Fibroblast of skin of right biceps (primary cell): ENCODE data around the gene UBE2G2.

Experiments used
- DNase-seq: peaks from one replicate; pipeline ENCODE4 v3.0.0-alpha.2; 2013

The UBE2G2 gene, protein sequence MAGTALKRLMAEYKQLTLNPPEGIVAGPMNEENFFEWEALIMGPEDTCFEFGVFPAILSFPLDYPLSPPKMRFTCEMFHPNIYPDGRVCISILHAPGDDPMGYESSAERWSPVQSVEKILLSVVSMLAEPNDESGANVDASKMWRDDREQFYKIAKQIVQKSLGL

DNA sequence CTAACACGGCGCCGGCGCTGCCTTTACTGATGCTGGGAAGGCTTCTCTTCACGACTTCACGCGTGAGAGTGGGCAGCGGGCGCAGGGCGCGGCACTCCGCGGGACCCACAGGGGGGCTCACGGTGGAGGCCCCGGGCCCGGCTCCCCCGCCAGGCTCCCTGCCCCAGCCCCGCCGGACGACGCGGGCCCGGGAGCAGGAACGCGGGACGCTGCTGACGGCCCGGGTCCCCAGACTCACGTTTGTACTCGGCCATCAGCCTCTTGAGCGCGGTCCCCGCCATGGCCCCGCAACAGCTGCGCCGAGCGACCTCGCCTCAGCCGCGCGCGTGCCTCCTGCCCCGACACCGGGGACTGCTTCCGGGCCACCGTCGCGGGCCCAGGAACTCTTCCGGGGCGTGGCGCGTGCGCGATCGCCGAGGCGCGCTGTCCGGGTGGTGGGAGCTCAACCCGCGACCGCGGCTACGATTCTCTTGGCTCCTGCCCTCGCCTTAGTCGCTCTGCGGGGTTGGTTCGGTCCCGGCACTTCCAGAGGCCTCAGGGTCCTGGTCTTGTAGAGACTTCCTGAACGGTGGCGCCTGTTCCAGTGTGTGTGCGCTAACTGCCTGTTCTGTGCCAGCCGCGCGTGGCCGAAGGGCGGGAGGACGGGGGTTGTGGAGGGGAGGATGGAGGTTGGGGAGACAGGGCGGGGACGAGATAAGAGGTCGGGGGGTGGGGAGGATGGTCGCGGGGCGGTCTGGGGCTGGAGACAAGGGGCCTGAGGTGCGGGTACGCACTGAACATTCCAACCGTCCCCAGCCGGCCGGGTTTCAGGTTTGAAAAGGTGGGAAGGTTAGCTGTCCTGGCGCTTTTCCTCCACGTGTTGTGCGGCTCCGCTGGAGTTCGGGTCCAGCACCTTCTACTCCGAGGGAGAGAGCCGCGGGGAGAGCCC is at the start of gene UBE2G2:
UBE2G2 (minus strand) TSS at position 353 of the 928 bp plus-strand sequence; CDS start at position 281, 72 bp downstream.
- peak; percentile 79 for DNase-seq

DNA sequence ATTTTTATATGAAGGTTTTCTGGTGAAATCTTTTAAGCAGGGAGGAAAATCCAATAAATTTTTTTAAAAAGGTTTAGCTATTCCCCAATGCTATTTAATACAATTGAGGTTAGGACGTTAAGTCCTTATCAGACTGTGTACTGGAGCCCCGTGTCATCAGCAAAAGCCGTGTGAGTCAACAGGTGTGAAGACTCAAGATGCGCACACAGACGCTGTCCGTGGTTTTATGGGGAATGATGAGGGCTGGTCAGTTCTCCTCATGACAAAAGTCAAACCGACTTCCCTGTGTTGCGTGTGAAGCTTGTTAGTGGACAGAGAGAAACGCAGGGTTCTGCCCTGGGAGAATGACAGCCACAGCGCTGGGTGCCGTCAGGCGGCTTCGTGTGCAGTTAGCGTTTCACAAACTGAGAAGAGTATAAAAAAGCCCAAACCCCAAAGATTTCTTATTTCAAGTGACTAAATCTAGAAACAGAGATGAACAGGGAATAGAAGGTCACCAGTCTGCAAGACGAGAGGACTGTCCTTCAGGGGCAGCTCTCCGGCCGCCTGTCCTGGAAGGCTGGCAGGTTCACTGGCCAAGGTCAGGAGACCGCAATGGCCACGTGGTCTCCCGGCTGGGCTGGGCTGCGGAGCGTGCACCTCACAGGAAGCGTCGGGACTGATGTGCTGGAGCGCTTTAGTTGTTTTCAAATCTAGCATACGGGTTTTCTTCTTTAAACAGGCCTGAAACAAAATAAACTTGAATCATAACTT is 49.5 kb upstream of the UBE2G2 start:
- DNase-seq: no peak

DNA sequence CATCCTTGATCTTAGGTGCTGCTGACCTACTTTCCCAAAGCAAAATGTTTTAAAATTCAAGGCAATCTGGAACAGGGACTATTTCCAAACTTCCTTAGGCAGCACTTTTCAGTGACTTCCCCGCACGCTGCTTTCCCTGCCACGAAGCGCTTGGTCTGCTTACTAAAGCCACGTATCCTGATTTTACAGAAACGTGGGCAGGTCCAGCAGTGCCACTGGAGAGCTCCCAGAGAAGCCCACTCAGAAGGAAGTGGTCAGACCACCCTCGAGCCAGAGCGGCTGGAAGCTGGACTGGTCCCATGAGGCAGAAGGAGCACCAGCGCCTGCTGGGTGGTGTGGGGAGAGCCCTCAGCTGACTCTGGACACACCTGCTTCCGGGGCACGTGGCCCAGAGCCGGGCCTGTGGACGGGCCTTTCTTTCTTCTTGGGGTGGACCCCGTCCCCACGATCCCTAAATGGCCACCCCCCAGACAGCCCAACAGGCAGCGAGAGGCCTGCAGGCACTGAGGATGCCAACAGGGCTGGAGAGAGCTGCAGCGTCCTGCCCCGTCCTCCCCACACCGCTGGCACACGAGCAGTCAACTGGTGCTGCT is 48.7 kb upstream of the UBE2G2 start:
- no peak for DNase-seq

DNA sequence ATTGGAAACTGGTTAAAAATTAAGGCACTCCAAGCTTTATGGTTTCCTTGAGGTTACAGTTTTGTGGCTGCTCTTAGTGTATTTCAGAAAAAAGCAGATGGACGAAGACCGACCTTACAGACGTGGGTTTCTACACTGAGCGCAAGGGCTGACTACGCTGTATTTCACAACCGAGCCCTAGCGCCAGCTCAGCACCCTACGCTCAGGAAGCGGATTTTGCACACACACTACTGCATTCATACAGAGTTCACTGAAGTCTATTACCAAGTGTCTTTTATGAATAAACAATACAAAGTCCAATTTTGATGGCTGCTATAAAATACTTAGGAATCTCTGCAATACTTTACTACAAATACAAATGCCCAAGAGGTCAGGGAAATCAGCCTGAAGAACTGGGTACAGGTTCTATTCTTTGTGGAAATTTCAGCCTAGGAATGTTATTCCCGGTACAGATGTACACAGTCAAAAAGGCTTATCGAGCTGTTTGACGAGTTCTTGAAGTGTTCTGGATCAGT is 48.1 kb upstream of the UBE2G2 start:
- DNase-seq: no peak

DNA sequence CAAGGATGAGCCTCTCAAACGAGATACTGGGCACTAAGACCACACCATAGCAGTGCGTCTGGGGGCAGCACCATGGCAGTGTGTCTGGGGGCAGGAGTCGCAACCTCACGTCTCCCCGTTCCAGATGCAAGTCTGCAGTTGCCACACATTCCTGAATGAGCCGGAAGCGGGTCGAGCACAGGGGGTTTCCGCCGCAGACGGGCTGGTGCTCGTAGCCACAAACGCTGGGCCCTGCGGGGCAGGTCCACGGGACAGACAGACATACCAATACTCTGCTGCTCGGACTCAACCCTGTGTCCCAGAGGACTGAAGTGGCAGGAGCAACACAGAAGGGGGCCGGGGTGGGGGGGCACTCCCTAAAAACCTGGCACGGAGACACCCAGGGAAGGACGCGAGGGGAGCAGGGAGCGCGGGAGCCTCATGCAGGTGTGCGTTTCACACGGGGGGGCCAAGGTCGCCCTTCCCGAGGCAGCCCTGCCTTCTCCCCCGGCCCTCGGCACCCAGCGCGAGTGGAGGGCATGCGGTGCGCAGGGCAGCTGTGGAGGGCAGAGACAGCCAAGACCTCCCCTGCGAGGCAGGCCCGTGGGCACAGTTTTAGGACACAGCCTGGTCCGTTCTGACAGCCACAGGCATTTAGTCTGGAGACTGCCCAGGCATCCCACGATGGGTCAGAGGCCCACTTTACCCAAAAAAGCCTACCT is 47.4 kb upstream of the UBE2G2 start:
- no peak for DNase-seq

DNA sequence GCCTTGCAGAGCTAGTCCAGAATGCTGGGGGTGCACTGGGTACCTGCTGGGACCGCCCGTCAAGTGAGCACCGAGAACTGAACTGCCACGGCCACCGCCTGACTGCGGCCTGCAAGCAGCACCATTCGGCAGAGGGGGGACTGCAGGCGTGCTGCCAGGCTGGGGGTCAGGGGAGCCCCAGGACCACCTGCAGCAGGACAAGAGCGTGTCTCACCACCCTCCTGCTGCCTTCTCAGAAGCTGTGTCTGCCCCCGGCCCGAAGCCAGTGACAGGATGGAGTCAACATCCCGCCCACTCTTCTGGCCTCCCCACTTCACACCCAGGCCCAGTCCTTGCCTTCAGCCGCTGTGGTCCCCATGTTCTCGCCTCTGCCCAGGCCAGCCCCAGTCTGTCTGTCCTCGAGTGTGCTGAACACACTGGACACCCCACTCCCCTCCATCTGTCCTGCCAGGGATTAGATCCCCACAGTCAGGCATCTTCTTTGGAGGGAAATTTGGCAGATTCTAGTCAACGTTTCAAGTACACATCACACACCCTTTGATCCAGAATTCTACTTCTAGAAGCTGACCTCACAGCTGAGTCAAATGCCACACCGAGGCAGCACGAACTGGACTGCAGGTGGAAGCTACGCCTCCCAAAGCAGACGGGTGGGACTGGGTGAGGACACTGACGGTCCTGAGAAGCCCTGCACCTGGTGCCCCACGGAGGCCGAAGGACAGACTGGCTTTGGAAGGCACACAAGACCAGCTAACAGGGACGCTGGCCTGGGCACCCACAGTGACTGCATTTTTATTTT is 45.8 kb upstream of the UBE2G2 start:
- DNase-seq: no peak

DNA sequence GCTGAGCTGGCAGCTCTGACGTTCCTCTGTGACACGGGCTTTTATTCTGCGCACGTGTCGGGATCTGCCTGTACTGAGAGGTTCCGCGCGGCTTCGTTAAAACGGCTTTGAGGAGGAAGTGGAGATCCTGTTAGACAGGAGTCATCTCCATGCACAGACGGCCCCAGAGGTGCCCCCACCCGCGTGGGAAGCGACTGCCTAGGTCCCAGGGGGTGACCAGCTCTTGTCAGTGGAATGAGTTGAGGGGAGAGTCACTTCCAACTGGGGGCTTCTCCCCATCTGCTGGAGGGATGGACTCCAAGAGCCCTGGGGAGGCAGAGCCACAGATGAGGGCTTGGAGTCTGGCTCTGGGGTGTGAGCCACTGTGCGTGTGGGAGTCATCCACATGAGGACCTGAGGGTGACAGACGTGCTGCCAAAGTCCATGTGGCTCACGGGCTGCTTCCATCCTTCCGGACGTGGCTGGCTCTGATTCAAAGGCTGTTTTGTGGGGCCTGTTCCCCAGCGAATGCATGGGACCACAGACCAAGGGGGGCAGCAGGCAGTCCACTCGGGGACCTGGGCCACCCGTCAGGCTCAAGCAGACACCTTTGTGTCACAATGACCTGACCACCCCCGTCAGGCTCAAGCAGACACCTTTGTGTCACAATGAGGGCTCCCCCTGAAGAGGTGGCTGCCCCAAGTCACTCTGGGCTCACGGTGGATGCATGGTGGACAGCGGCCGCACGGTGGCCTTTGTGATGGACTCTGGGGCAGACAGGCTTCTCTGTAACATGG is 45.1 kb upstream of the UBE2G2 start:
- DNase-seq: peak; percentile 60

DNA sequence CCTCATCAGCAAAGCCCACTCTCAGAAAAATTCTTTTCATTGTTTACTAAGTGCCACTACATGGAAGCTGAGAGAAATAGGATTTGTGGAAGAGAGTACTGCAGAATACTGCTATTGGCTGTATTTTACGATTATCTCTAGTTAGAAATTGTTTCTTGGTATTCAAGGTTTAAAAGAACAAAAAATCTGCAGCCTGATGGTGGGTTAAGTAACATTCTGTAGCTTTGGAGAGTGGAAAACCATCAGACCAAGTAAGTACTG is 44.5 kb upstream of the UBE2G2 start:
- DNase-seq: no peak

DNA sequence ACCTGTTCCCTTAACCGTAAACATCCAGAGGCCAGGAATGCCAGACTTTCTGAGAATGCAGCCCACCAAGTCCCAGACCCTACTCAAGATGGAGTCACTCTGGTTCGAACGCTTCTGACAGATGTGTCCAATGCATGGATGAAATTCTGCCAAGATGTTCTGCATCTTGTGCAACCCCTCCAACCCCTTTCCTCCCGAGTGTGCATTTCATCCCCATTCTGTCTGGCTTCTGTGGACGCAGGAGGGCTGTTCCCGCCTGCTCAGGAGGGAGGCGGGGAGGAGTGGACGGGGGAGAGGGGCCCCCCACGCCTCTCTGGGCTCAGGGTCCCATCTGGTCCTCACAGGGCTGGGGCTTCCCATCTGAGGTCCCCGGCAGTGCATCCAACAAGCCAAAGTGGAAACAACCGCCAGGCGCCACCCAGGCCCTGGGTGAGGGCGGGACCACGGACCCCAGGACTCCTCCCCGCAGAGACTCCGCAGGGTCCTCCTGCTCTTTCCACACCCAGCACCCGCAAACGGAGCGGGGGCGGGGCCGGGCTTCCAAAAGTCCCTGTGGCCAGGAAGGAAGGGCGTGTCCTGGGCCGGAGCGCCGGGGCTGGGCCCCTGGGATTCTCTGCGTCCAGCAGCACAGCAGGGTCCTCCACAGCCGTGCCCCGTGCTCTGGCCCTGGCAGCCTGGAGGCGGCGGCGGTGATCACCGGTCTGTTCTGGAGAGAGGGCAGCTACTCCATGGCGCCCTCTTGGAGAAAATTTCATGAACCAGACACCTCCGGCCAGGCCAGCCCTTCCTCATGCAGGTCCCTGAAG is 44.0 kb upstream of the UBE2G2 start:
- DNase-seq: peak; percentile 61

DNA sequence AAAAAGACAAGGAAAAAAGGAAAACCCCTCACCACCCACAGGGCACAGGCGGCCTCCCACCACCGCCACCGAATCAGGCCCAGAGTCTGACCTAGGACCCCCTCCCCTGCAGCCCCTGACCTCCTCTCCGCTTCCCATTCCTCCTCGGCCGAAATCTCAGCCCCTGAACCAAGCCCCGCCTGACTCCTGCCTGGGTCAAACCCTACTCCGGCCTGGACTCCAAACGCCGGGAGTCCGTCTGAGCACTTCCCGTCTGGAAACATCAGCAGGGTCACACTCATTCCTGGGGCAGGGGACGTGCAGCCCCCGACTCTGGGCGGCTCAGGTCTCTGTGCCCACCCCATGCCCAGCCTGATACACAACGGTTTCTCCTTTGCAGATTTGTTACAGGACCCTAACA is 42.6 kb upstream of the UBE2G2 start:
- DNase-seq: no peak

DNA sequence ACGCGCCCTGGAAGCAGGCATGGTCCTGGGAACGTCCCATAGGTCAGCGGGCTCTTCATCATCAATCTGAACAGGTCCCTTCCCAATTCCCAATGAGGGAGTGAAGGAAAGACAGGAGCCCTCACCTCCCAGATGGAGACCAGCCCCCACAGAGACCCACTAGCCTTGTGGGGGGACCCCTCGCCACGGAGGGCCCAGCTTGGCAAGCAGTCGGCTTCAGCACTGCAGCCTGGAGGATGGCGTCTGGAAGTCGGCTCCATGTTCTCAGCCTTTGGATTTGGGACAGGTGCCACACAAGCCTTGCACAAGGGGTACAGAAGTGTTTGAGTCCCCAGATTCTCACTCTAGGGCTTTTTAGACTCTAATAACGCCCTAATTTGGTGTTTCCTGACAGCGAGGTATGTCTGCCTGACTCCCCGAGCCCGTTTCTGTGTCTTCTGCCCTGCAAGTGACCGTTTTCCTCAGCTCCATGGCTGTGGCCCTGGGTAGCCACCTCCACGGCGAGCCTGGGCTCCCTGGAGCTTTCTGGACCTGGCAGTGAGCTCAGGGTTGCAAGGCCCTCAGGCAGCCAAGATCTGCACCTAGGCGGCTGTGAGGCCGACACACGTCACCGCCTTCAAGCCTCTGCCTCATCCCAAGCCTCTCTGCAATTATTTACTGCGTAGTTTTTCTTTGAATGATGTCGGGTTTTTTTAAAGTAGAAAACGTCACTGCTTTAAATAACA is 41.3 kb upstream of the UBE2G2 start:
- DNase-seq: no peak

DNA sequence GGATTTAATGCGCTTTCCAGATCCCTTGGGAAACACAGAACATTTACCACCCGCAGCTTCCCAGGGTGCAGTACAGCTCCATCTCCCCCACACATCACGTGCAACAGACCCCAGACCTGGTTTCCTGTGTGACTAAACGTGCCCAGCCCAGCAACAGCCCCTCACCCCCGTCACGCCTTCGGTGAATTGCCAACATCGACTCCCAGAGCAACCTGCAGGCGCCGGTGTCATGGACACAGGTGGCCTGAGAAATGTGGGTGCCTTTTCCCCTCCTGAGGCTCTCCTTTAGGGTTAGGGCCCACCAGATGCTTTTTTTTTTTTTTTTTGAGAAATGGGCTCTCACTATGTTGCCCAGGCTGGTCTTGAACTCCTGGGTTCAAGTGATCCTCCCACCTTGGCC is 40.5 kb upstream of the UBE2G2 start:
- no peak for DNase-seq

DNA sequence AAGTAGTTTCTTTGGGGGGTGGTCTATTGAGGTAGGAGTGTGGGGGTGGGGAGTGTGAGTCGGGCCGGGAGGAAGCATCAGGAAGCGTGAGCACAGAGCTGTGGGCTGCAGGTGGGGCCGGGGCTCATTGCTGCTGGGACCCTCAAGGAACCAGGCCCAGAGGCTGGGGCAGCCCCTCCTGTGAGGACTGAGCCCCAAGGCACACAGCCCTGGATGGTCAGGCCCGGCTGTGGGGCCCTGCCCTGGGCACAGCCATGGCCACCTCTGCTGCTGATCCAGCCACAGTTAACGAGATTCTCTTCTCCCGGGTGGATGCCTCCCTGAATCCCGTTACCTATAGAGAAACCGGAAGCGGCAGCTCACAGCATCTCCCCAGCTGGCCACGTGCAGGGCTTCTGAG is 39.2 kb upstream of the UBE2G2 start:
- DNase-seq: no peak

DNA sequence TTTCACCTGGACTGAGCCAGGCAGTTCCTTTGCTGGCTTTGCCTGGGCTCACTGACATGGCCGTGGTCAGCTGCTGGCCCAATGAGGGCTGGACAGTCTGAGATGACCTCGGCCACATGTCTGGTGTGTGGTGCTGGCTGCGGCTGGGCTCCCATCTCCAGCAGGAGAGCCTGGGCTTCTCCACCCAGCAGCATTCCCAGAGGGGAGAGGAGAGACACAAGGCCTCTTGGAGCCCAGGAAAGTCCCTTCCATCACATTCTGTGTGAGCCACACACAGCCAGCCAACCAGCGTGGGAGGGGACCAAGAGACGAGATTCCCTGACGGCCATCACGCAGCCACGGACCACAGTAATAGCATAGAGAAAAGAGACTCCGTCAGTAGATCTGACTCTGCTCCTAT is 37.3 kb upstream of the UBE2G2 start:
- no peak for DNase-seq

DNA sequence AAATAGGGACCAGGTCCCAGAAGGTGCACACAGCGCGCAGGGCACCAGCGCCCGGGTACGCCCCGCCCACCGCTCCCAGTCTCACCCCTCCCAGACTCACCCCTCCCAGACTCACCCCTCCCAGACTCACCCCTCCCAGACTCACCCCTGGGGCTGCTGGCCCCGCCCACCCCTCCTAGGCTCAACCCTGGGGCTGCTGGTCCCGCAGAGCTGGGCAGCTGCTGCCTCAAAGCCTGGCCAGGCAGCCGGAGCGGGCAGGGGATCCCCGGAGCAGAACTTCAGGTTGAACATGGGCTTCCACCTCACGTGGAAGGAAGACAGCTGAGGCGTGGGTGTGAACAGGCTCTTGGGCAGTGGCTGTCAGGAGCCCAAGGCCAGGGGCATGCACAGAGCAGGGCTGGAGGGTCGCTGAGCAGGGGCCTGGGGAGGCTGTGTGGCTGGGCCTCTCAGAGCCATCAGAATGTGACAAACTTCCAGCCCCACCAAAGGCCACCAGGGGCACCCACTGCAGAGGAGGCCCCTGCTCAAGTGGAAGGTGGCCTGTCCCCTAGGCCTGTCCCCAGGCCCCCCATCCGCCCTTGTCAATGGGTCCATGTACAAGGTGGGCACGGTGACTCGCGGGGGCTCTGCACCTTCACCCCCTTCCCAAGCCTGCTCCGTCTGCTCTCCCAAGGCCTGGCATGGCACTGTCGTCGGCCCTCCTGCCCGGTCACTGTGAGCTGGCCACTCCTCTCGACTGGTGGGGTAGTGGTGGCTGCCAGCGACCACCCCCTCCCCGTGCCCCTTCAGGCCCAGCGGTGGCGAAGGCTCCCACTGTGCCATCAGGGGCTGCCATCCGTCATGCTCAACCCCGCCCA is 36.6 kb upstream of the UBE2G2 start:
- no peak for DNase-seq

DNA sequence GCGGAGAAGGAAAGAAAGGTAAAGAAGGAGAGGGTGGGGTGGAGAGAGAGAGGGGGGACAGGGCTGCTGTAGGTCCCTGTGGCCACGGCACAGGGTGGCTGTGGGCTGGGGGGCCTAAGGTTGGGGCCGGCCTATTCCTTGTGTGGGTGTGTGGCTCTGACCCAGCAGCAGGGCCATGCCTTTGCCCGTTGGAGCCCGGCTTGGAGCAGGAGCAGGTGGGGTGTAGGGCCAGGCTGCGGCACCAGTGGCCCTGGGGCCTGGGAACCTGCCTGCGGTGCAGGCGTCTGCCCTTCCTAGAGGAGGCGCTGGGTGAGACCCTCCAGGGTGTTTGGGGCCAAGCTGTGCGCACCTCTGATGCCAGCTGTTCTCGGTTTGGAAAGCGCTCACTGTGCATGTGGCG is 35.9 kb upstream of the UBE2G2 start:
- no peak for DNase-seq

DNA sequence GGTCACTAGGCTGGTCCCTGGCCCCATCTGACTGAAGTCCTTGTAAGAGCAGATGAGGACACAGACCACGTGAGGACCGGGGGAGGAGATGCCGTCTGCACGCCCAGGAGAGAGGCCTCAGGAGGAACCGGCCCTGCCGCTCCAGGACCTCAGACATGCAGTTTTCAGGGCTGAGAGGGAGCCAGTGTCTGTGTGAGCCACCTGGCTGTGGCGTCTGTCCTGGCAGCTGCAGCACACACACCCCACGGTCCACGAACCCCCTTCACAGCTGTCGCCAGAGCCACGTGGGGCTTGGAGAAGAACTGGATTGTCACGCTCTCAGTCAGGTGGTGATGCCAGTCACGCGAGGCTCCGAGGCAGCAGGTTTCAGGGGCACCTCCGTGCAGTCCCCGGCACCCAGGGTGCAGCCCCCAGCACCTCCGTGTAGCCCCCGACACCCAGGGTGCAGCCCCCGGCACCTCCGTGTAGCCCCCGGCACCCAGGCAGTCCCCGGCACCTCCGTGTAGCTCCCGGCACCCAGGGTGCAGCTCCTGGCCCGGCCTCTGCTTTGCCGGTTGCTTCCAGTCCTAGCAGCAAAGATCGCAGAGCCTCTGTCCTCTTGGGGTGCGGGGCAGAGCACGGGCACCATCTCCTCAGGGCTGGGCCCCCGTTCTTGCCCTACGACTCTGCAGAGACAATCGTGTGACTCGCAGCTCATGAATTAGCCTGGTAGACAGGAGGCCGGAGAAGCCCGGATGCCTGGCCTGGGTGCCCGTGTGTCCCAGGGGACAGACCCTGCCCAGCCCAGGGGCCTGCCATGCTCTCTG is 35.2 kb upstream of the UBE2G2 start:
- no peak for DNase-seq

DNA sequence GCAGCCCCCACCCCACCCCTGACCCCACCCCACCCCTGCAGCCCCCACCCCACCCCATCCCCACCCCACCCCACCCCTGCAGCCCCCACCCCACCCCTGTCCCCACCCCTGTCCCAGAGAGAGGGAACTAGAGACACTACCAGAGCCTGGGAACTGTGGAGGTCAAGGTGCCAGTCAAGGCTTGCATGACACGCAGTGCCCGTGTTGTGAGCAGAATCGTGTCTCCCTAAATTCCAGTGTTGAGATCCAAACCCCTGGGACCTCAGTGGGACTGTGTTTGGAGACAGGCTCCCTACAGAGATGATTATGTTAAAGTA is 34.7 kb upstream of the UBE2G2 start:
- DNase-seq: no peak
